Epithelial cell of proximal tubule (primary cell): ENCODE measurements around the gene SLC23A2. TPM values are rescaled to one million over a fixed set of nuclear protein-coding genes. Genes with fewer than 3 reads are reported as not detected.

Source experiments
- DNase-seq: peaks from one replicate; pipeline ENCODE4 v3.0.0-alpha.2; 2011; ENCODE audit warnings: low read depth
- H3K4me3 ChIP-seq: 2 replicates; pipeline ENCODE4 v1.5.1; 2011; ENCODE audit warnings: low read depth, mild to moderate bottlenecking, low read length
- CTCF ChIP-seq: conservative IDR thresholded peaks from 2 replicates; pipeline ENCODE4 v1.5.1; 2012; ENCODE audit warnings: low read depth, mild to moderate bottlenecking, low read length
- total RNA-seq: library from RNA; depleted of rRNA; stranded (reverse); fragments of >200 nt; gene quantifications from 2 replicates; pipeline ENCODE4 v1.2.3, GENCODE V29; 2015

The SLC23A2 gene
- total RNA-seq, 1 donor from 2014 or later: 5.3 TPM

GRCh38 chr20:4829514-4830215 lies 171.6 kb downstream of the SLC23A2 start:
- DNase-seq: no peak
- no peak overlapping the region for H3K4me3 ChIP-seq
- TF ChIP-seq CTCF: no peak

GRCh38 chr20:4828830-4829513 lies 172.3 kb downstream of the SLC23A2 start:
- TF ChIP-seq CTCF: no peak
- H3K4me3 ChIP-seq: no peak overlapping the region
- DNase-seq: no peak

GRCh38 chr20:4821590-4821989 lies 179.7 kb downstream of the SLC23A2 start:
- no peak for TF ChIP-seq CTCF
- no peak for DNase-seq
- H3K4me3 ChIP-seq: no peak overlapping the region

- no peak for TF ChIP-seq CTCF
- no peak for DNase-seq
- no peak overlapping the region for H3K4me3 ChIP-seq
Measured at GRCh38 chr20:4820806-4821518, 180.3 kb downstream of the SLC23A2 start.

- H3K4me3 ChIP-seq: no peak overlapping the region
- TF ChIP-seq CTCF: no peak
- DNase-seq: no peak
Measured at GRCh38 chr20:4819901-4820300, 181.4 kb downstream of the SLC23A2 start.

GRCh38 chr20:4817230-4817671 lies 184.1 kb downstream of the SLC23A2 start:
- DNase-seq: peak; percentile 66
- TF ChIP-seq CTCF: peak; percentile 45
- H3K4me3 ChIP-seq: no peak overlapping the region
